ENCODE data around the gene RRAD. TPM values are rescaled to one million over a fixed set of nuclear protein-coding genes. Genes with fewer than 3 reads are reported as not detected.

The RRAD gene
- total RNA-seq, 1 donor from 2014 or later = 54.2 TPM

GRCh38 chr16:66924527-66925321, 611 bp downstream of the RRAD start:
- H3K27me3 ChIP-seq = no peaks in the 10 kb centered on the region
- peaks cover 11 to 12% of the 10 kb centered on the region in 2 donors for H3K36me3 ChIP-seq
- peak overlapping the region; percentile 84 to 99 for H3K27ac ChIP-seq
- DNase-seq (ENCODE audit: low spot score in 2 of 2) = no peak
- H3K4me3 ChIP-seq = peak overlapping the region; percentile 59 to 93
- peak; percentile 40 to 61 (median 43) for TF ChIP-seq CTCF (IDR thresholded peaks at IDR 0.05)
- no peaks in the 10 kb centered on the region for H3K9me3 ChIP-seq
- peaks cover 28 to 51% of the 10 kb centered on the region in 2 donors for H3K4me1 ChIP-seq
- intact Hi-C loops (cut with DNase I) = loop anchor here (1.0 to 10.0 kb wide), 5 partner anchors 10 to 1020 kb away; partner anchors contain the start of genes CIAO2B, CMTM4, LCAT and PDP2

- no peak for TF ChIP-seq CTCF (IDR thresholded peaks at IDR 0.05)
- peaks cover 11 to 12% of the 10 kb centered on the region in 2 donors for H3K36me3 ChIP-seq
- H3K4me3 ChIP-seq = peak overlapping the region; percentile 13 to 93
- H3K4me1 ChIP-seq = peaks cover 28 to 51% of the 10 kb centered on the region in 2 donors
- intact Hi-C loops (cut with DNase I) = loop anchor here (1.0 to 10.0 kb wide), 2 partner anchors 29 to 1021 kb away; partner anchors contain the start of gene LCAT
- no peaks in the 10 kb centered on the region for H3K9me3 ChIP-seq
- peak overlapping the region; percentile 84 to 99 for H3K27ac ChIP-seq
- DNase-seq (ENCODE audit: low spot score in 2 of 2) = no peak
- no peaks in the 10 kb centered on the region for H3K27me3 ChIP-seq
Observed at GRCh38 chr16:66923866-66924265, 1.5 kb downstream of the RRAD start.

GRCh38 chr16:66923247-66923731, 2.0 kb downstream of the RRAD start:
- H3K36me3 ChIP-seq = peaks cover 11 to 12% of the 10 kb centered on the region in 2 donors
- H3K9me3 ChIP-seq = no peaks in the 10 kb centered on the region
- intact Hi-C loops (cut with DNase I) = loop anchor here (1.0 to 10.0 kb wide), 2 partner anchors 28 to 1022 kb away; partner anchors contain the start of gene LCAT
- peak overlapping the region; percentile 84 to 99 for H3K27ac ChIP-seq
- H3K4me1 ChIP-seq = peaks cover 28 to 48% of the 10 kb centered on the region in 2 donors
- TF ChIP-seq CTCF (IDR thresholded peaks at IDR 0.05) = no peak
- no peaks in the 10 kb centered on the region for H3K27me3 ChIP-seq
- DNase-seq (ENCODE audit: low spot score in 2 of 2) = peak; percentile 52 to 91
- peak overlapping the region; percentile 14 to 93 for H3K4me3 ChIP-seq

GRCh38 chr16:66921729-66922450, 3.4 kb downstream of the RRAD start:
- no peak for TF ChIP-seq CTCF (IDR thresholded peaks at IDR 0.05)
- no peak for DNase-seq (ENCODE audit: low spot score in 2 of 2)
- intact Hi-C loops (cut with DNase I) = loop anchor here (10.0 kb wide), 1 partner anchor 1023 kb away; the partner anchor contains the start of gene LCAT
- Histone ChIP-seq H3K9me3 (no peaks in the 10 kb centered on the region), H3K4me3 (no peak overlapping the region), H3K27ac (peak overlapping the region; percentile 47 to 99), H3K27me3 (no peaks in the 10 kb centered on the region), H3K36me3 (peaks cover 11 to 12% of the 10 kb centered on the region in 2 donors), H3K4me1 (peaks cover 21 to 35% of the 10 kb centered on the region in 2 donors)

GRCh38 chr16:66920924-66921680, 4.2 kb downstream of the RRAD start:
- H3K4me3 ChIP-seq = no peak overlapping the region
- H3K9me3 ChIP-seq = no peaks in the 10 kb centered on the region
- DNase-seq (ENCODE audit: low spot score in 2 of 2) = no peak
- H3K27ac ChIP-seq = peak overlapping the region; percentile 15 to 47
- H3K4me1 ChIP-seq = peaks cover 15 to 27% of the 10 kb centered on the region in 2 donors
- no peaks in the 10 kb centered on the region for H3K27me3 ChIP-seq
- intact Hi-C loops (cut with DNase I) = loop anchor here (10.0 kb wide), 1 partner anchor 1024 kb away; the partner anchor contains the start of gene LCAT
- peaks cover 11 to 12% of the 10 kb centered on the region in 2 donors for H3K36me3 ChIP-seq
- no peak for TF ChIP-seq CTCF (IDR thresholded peaks at IDR 0.05)

All from ascending aorta (tissue), 2 donors.